Measurements from ENCODE around the gene PHLPP1. TPM values are rescaled to one million over a fixed set of nuclear protein-coding genes. Genes with fewer than 3 reads are reported as not detected.

PHLPP1 gene
- total and polyA plus RNA-seq, 2 experiments from 2014 or later = 15.7 to 73.6 TPM

GRCh38 chr18:62978251-62979049 lies 263.1 kb downstream of the PHLPP1 start:
- H3K4me2 ChIP-seq = no peak overlapping the region
- DNase-seq (ENCODE audit: low spot score) = no peak
- H3K9me3 Mint-ChIP-seq = no peaks in the 10 kb centered on the region
- peaks cover 27% of the 10 kb centered on the region for H3K4me1 Mint-ChIP-seq
- no peak overlapping the region for H2AFZ ChIP-seq
- H3K27ac ChIP-seq (ENCODE audit: low read depth) = no peak overlapping the region
- no peak overlapping the region for H3K27ac Mint-ChIP-seq
- peaks cover 7% of the 10 kb centered on the region; the same call in 1 of the 2 replicates for H4K20me1 ChIP-seq (replicated peaks; ENCODE audit: insufficient read depth)
- H3K4me1 ChIP-seq (ENCODE audit: insufficient read depth) = no peaks in the 10 kb centered on the region
- peaks cover 4% of the 10 kb centered on the region; the same call in 1 of the 2 replicates for H3K79me2 ChIP-seq (replicated peaks; ENCODE audit: insufficient read depth)
- peaks cover 12% of the 10 kb centered on the region for H3K27me3 Mint-ChIP-seq (ENCODE audit: insufficient read depth, low read depth, poor library complexity)
- 0 out of 2 replicates have a peak, but pooled peaks cover 4% of the 10 kb centered on the region for H3F3A ChIP-seq (replicated peaks; ENCODE audit: low read depth)
- no peaks in the 10 kb centered on the region for H3K27me3 ChIP-seq (ENCODE audit: insufficient read depth)
- H3K4me3 Mint-ChIP-seq = no peak overlapping the region
- no peak overlapping the region for H3K4me3 ChIP-seq
- H3K36me3 Mint-ChIP-seq (ENCODE audit: low read depth) = peaks cover 62% of the 10 kb centered on the region
- no peak for ATAC-seq
- no peaks in the 10 kb centered on the region for H3K9me2 ChIP-seq (ENCODE audit: insufficient read depth)
- no peak for TF ChIP-seq EZH2phosphoT487 (IDR thresholded peaks at IDR 0.05; ENCODE audit: unreplicated experiment)
- TF ChIP-seq CTCF (conservative IDR thresholded peaks at IDR 0.05; ENCODE audit: low read depth in 2 of 2) = no peak
- TF ChIP-seq EZH2 (IDR thresholded peaks at IDR 0.05; ENCODE audit: low read depth, unreplicated experiment) = no peak
- no peak for TF ChIP-seq ZNF331 (CRISPR knock-in tag; IDR thresholded peaks at IDR 0.05; ENCODE audit: low read depth)
- no peak for TF ChIP-seq POLR2AphosphoS5 (IDR thresholded peaks at IDR 0.05; ENCODE audit: low read depth)
- TF ChIP-seq ETS1 (IDR thresholded peaks at IDR 0.05) = no peak
- no peak for TF ChIP-seq CREB1 (CRISPR knock-in tag; IDR thresholded peaks at IDR 0.05; ENCODE audit: low read depth)
- TF ChIP-seq STAT1 (IDR thresholded peaks at IDR 0.05; ENCODE audit: unreplicated experiment) = no peak
- no peak for TF ChIP-seq REST (IDR thresholded peaks at IDR 0.05; ENCODE audit: unreplicated experiment)
- TF ChIP-seq NANOG (IDR thresholded peaks at IDR 0.05; ENCODE audit: borderline replicate concordance) = no peak
- no peak for TF ChIP-seq ZNF462 (CRISPR knock-in tag; IDR thresholded peaks at IDR 0.05)
- no peak for TF ChIP-seq JUNB (IDR thresholded peaks at IDR 0.05; ENCODE audit: unreplicated experiment)
- no peak for TF ChIP-seq ZNF114 (CRISPR knock-in tag; IDR thresholded peaks at IDR 0.05)
- H3K36me3 ChIP-seq (ENCODE audit: insufficient read depth) = peaks cover 22% of the 10 kb centered on the region
